ENCODE measurements around the gene TCTN1.
"Not testable (repeated sequence)": the region's sequence is repeated elsewhere in the genome, so short reads cannot be mapped to it uniquely, and the experiment has no call there.

Gene TCTN1

DNA sequence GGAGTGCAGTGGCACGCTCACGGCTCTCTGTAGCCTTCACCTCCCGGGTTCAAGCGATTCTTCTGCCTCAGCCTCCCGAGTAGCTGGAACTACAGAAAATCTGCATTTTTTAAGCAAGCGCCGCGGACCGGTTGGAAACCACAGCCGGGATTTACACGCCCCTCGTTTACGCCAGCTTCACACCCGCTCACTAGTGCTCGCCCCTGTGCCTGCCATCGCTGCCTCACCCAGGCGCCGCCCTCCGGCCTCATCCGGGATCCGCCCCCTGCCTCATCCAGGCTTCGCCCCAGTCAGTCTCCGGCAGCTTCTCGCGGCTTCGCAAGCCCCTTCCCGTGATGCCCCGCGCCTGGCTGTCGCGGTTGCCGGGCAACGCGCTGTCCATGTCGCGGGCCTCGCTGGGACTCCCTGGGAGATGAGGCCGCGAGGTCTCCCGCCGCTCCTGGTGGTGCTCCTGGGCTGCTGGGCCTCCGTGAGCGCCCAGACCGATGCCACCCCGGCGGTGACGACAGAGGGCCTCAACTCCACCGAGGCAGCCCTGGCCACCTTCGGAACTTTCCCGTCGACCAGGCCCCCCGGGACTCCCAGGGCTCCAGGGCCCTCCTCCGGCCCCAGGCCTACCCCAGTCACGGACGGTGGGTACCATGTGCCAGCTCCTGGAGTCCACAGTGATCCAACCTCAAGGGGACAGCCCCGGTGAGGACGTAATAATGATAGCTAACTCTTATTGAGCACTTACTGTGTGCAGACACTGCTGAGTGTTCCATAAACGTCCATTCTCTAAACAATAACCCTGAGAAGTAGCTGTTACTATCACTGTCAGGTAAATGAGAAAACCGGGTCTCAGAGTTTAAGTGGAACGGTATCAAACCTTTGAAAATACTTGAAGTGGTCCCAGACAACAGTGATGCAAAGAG, at the start of gene TCTN1:
TCTN1 (plus strand) TSS at position 359 of the 914 bp plus-strand sequence; CDS start at position 413, 54 bp downstream.
- Histone ChIP-seq H3K4me3 (ENCODE audit: low read length) (peak within 1 kb of the TSS; percentile 77), H3K27me3 (ENCODE audit: insufficient read depth, low read length) (no peaks in the 10 kb centered on the region), H3K9ac (ENCODE audit: low read depth, low read length) (peak within 1 kb of the TSS; percentile 81; the same call in 1 of the 2 replicates), H3K4me1 (ENCODE audit: insufficient read depth, low read length) (peaks cover 3% of the 10 kb centered on the region; the same call in 1 of the 2 replicates), H3K27ac (ENCODE audit: low read length) (no peak within 1 kb of the TSS), H3K36me3 (ENCODE audit: insufficient read depth, low read depth, low read length) (no peaks in the 10 kb centered on the region), H3K9me3 (ENCODE audit: insufficient read depth, low read depth, low read length) (no peaks in the 10 kb centered on the region)

DNA sequence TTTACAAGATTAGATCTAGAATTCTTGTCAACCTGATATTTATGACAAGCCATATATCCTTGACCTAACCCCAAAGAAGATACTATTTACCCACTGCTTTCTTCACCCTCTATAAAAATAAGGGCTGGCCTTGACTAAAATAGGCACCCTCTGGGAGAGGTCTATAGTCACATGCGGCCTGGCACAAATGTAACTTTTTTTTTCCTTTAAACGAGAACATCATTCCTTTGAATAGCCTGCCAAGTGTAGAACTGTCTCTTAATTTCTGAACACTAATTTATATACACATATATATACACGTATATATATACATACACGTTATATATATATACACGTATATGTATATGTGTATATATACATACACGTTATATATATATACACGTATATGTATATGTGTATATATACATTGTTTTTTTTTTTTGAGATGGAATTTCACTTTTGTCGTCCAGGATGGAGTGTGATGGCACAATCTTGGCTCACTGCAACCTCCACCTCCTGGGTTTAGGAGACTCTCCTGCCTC, 49.4 kb upstream of the TCTN1 start:
- H3K4me3 ChIP-seq (ENCODE audit: low read length), result no peak overlapping the region
- no peaks in the 10 kb centered on the region for H3K4me1 ChIP-seq (ENCODE audit: insufficient read depth, low read length)
- no peaks in the 10 kb centered on the region for H3K27me3 ChIP-seq (ENCODE audit: insufficient read depth, low read length)
- H3K27ac ChIP-seq (ENCODE audit: low read length), result no peak overlapping the region
- no peak overlapping the region for H3K9ac ChIP-seq (ENCODE audit: low read depth, low read length)
- H3K36me3 ChIP-seq (ENCODE audit: insufficient read depth, low read depth, low read length), result no peaks in the 10 kb centered on the region
- H3K9me3 ChIP-seq (ENCODE audit: insufficient read depth, low read depth, low read length), result peaks cover 4% of the 10 kb centered on the region

DNA sequence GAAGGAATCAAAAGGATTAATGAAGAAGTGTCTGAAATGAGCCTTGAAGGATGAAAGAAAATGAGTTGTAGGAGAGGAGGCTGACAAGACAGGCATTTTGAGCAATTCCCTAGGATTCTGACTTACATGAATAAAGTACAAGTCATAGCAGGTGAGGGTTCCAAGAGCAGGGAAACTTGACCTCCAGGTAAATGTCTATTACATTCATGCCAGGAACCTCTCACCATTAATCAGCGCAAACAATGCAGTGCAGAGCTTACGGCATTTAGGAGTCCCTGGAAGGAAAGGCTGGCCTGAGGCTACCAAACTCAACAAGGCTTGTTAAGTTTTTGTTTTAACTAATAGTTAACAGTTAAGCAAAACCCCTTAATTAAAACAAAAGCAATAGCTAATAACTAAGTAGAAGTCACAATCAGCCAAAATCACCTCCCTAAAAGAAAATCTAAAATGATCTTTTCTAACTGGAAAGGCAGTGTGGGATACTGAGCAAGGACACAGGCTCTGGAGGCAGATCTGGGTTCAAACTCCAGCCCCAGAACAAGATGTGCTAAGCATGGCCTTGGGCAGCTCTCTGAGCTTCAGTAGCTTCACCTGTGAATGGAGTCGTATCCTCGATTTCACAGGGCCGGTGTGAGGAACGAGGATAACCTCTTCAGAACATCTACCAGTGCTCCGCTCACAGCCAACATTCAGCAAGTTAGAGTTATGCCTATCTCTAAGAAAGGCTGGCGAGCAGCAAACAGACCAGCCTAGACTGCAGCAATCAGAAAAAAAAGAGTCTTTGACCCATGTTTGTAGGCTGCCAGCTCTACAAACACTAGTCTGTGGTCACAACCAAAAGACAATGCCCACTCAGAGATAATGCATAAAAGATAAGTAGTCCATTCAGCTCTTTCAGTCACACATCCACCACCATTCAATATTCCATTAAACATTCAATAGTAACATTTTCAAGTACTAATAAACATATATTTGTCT, 47.7 kb upstream of the TCTN1 start:
- no peaks in the 10 kb centered on the region for H3K27me3 ChIP-seq (ENCODE audit: insufficient read depth, low read length)
- H3K9ac ChIP-seq (ENCODE audit: low read depth, low read length), result no peak overlapping the region
- peaks cover 7% of the 10 kb centered on the region for H3K9me3 ChIP-seq (ENCODE audit: insufficient read depth, low read depth, low read length)
- no peaks in the 10 kb centered on the region for H3K36me3 ChIP-seq (ENCODE audit: insufficient read depth, low read depth, low read length)
- no peak overlapping the region for H3K27ac ChIP-seq (ENCODE audit: low read length)
- no peak overlapping the region for H3K4me3 ChIP-seq (ENCODE audit: low read length)
- no peaks in the 10 kb centered on the region for H3K4me1 ChIP-seq (ENCODE audit: insufficient read depth, low read length)

DNA sequence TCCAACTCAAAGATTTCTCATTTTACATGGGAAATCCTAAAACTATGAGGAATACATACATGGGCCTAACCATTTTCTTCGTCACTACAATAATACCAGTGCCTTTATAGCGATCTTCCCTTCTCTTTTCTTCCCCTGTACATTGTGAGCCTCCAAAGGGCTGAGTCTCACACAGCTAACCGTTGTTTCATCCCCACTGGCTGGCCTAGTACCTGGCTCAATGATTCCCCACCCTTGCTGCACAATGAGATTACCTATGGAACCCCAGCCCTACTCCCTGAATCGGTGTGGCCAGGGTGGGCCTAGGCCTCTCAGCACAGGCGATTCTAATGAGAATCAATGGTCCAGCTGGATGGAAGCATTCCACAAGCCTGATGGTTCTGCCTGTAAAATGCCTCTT, 46.9 kb upstream of the TCTN1 start:
- Histone ChIP-seq H3K36me3 (ENCODE audit: insufficient read depth, low read depth, low read length) (no peaks in the 10 kb centered on the region), H3K4me3 (ENCODE audit: low read length) (no peak overlapping the region), H3K4me1 (ENCODE audit: insufficient read depth, low read length) (no peaks in the 10 kb centered on the region), H3K27me3 (ENCODE audit: insufficient read depth, low read length) (no peaks in the 10 kb centered on the region), H3K27ac (ENCODE audit: low read length) (no peak overlapping the region), H3K9ac (ENCODE audit: low read depth, low read length) (no peak overlapping the region), H3K9me3 (ENCODE audit: insufficient read depth, low read depth, low read length) (peaks cover 15% of the 10 kb centered on the region)

DNA sequence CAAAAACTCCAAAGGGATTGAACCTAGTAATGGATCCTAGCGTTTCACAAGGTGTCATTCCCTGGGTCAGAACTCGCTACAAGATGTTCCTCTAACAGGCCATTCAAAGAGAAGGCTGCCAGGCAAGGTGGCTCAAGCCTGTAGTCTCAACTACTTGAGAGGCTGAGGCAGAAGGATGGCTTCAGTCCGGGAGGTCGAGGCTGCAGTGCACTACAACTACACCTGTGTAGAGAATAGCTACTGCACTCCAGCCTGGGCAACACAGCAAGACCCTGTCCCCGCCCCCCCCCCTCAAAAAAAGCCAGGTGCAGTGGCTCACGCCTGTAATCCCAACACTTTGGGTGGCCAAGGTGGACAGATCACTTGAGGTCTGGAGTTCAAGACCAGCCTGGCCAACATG, 45.2 kb upstream of the TCTN1 start:
- Histone ChIP-seq H3K4me1 (ENCODE audit: insufficient read depth, low read length) (no peaks in the 10 kb centered on the region), H3K9ac (ENCODE audit: low read depth, low read length) (no peak overlapping the region), H3K36me3 (ENCODE audit: insufficient read depth, low read depth, low read length) (no peaks in the 10 kb centered on the region), H3K27ac (ENCODE audit: low read length) (no peak overlapping the region), H3K27me3 (ENCODE audit: insufficient read depth, low read length) (no peaks in the 10 kb centered on the region), H3K4me3 (ENCODE audit: low read length) (no peak overlapping the region), H3K9me3 (ENCODE audit: insufficient read depth, low read depth, low read length) (peaks cover 21% of the 10 kb centered on the region)

DNA sequence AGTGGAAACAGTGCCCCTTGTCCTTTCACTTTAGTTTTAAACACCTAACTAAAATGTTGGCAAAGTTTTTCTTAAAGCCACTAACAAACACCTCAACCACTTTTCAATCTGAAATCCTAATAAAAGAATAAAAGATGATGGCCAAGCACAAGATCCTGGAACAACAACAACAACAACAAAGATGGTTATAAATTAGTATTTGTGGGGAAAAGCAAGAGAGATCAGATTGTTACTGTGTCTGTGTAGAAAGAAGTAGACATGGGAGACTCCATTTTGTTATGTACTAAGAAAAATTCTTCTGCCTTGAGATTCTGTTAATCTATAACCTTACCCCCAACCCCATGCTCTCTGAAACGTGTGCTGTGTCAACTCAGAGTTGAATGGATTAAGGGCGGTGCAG, 44.1 kb upstream of the TCTN1 start:
- not testable (repeated sequence) for H3K27me3 ChIP-seq (ENCODE audit: insufficient read depth, low read length); H3K27ac ChIP-seq (ENCODE audit: low read length)

DNA sequence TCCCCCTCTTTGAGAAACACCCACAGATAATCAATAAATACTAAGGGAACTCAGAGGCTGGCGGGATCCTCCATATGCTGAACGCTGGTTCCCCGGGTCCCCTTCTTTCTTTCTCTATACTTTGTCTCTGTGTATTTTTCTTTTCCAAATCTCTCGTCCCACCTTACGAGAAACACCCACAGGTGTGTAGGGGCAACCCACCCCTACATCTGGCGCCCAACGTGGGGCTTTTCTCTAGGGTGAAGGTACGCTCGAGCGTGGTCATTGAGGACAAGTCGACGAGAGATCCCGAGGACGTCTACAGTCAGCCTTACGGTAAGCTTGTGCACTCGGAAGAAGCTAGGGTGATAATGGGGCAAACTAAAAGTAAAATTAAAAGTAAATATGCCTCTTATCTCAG, 43.1 kb upstream of the TCTN1 start:
- peaks cover 21% of the 10 kb centered on the region for H3K9me3 ChIP-seq (ENCODE audit: insufficient read depth, low read depth, low read length)
- not testable (repeated sequence) for H3K4me1 ChIP-seq (ENCODE audit: insufficient read depth, low read length); H3K9ac ChIP-seq (ENCODE audit: low read depth, low read length); H3K27me3 ChIP-seq (ENCODE audit: insufficient read depth, low read length); H3K27ac ChIP-seq (ENCODE audit: low read length); H3K4me3 ChIP-seq (ENCODE audit: low read length); H3K36me3 ChIP-seq (ENCODE audit: insufficient read depth, low read depth, low read length)

More for the DNA sequence above, 44.1 kb upstream of the TCTN1 start:
- H3K36me3 ChIP-seq (ENCODE audit: insufficient read depth, low read depth, low read length); H3K4me1 ChIP-seq (ENCODE audit: insufficient read depth, low read length); H3K9ac ChIP-seq (ENCODE audit: low read depth, low read length); H3K4me3 ChIP-seq (ENCODE audit: low read length): not testable (repeated sequence)
- peaks cover 21% of the 10 kb centered on the region for H3K9me3 ChIP-seq (ENCODE audit: insufficient read depth, low read depth, low read length)

DNA sequence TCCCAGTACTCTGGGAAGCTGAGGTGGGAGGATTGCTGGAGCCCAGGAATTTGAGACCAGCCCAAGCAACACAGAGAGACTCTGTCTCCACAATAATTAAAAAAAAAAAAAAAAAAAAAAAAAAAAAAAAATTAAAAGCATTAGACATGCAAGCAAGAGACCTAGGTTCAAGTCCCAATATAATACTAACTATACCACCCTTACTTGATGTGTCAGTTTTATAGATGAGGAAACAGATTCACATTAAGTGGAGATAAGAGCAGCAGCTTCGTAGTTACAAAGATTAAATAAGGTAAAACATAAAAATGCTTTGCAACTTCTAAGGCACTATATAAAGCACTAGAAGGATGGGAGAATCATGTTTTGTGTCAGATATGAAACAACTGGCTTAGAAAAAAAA, 39.9 kb upstream of the TCTN1 start:
- peaks cover 21% of the 10 kb centered on the region for H3K9me3 ChIP-seq (ENCODE audit: insufficient read depth, low read depth, low read length)
- H3K4me1 ChIP-seq (ENCODE audit: insufficient read depth, low read length), result no peaks in the 10 kb centered on the region
- no peak overlapping the region for H3K27ac ChIP-seq (ENCODE audit: low read length)
- no peak overlapping the region for H3K4me3 ChIP-seq (ENCODE audit: low read length)
- H3K9ac ChIP-seq (ENCODE audit: low read depth, low read length), result no peak overlapping the region
- no peaks in the 10 kb centered on the region for H3K36me3 ChIP-seq (ENCODE audit: insufficient read depth, low read depth, low read length)
- H3K27me3 ChIP-seq (ENCODE audit: insufficient read depth, low read length), result no peaks in the 10 kb centered on the region

DNA sequence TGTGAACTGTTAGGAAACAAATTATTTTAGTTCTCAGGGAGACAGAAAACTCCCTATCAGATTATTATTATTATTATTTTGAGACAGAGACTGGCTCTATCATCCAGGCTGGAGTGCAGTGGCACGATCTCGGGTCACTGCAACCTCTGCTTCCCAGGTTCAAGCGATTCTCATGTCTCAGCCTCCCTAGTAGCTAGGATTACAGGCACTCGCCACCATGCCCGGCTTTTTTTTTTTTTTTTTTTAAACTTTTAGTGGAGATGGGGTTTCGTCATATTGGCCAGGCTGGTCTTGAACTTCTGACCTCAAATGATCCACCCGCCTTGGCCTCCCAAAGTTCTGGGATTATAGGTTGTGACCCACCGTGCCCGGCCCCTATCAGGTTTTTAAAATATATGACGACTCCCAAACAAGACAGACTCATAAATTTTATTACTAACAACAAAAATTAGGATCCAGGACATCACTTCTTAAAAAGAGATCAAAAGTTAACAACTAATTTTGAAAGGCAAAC, 39.2 kb upstream of the TCTN1 start:
- H3K27ac ChIP-seq (ENCODE audit: low read length); H3K4me3 ChIP-seq (ENCODE audit: low read length); H3K36me3 ChIP-seq (ENCODE audit: insufficient read depth, low read depth, low read length); H3K4me1 ChIP-seq (ENCODE audit: insufficient read depth, low read length); H3K27me3 ChIP-seq (ENCODE audit: insufficient read depth, low read length); H3K9ac ChIP-seq (ENCODE audit: low read depth, low read length): not testable (repeated sequence)
- H3K9me3 ChIP-seq (ENCODE audit: insufficient read depth, low read depth, low read length), result peaks cover 15% of the 10 kb centered on the region

DNA sequence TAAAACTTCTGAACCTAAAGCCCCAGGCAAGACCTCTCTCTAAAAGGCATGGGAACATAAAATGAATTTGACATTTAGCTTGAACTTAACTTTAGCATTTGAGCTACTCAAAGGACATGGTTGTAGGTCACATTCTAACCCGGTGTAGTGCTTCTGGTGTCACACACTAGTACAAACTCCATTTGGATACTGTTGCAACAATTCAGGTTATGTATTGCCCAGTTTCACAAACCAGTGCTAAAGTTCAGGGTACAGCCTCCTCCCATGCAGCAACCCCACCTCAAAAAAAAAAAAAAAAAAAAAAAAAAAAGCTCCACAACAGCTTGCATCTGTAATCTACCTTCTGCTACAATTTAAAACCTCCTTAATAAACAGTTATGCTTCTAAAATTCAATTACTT, 38.6 kb upstream of the TCTN1 start:
- Histone ChIP-seq H3K36me3 (ENCODE audit: insufficient read depth, low read depth, low read length) (no peaks in the 10 kb centered on the region), H3K4me1 (ENCODE audit: insufficient read depth, low read length) (no peaks in the 10 kb centered on the region), H3K9ac (ENCODE audit: low read depth, low read length) (no peak overlapping the region), H3K9me3 (ENCODE audit: insufficient read depth, low read depth, low read length) (peaks cover 14% of the 10 kb centered on the region), H3K27ac (ENCODE audit: low read length) (no peak overlapping the region), H3K27me3 (ENCODE audit: insufficient read depth, low read length) (no peaks in the 10 kb centered on the region), H3K4me3 (ENCODE audit: low read length) (no peak overlapping the region)

DNA sequence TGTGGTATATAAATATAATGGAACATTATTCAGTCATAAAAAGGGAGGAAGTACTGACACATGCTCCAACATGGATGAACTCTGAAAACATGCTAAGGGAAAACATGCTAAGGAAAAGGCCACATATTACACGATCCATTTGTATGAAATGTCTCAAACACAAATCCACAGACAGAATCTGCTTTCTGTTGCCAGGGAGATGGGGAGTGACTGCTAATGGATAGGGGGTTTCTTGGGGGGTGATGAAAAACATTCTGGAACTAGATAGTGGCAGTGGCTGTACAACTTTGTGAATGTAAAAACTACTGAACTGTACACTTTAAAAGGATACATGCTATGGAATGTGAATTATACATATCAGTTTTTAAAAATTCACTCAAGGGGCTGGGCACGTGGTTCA, 37.4 kb upstream of the TCTN1 start:
- Histone ChIP-seq H3K27me3 (ENCODE audit: insufficient read depth, low read length) (no peaks in the 10 kb centered on the region; the same call in 1 of the 2 replicates), H3K9ac (ENCODE audit: low read depth, low read length) (no peak overlapping the region), H3K4me3 (ENCODE audit: low read length) (no peak overlapping the region), H3K36me3 (ENCODE audit: insufficient read depth, low read depth, low read length) (no peaks in the 10 kb centered on the region), H3K9me3 (ENCODE audit: insufficient read depth, low read depth, low read length) (peaks cover 11% of the 10 kb centered on the region), H3K27ac (ENCODE audit: low read length) (no peak overlapping the region), H3K4me1 (ENCODE audit: insufficient read depth, low read length) (no peaks in the 10 kb centered on the region)
